ENCODE data around the gene RAD21L1. TPM values are rescaled to one million over a fixed set of nuclear protein-coding genes. Genes with fewer than 3 reads are reported as not detected.

RAD21L1 gene
- total and polyA plus RNA-seq, 2 donors (not counting 1 experiment from before 2014, with no cell fraction given), result 0.16 to 0.50 TPM

DNA sequence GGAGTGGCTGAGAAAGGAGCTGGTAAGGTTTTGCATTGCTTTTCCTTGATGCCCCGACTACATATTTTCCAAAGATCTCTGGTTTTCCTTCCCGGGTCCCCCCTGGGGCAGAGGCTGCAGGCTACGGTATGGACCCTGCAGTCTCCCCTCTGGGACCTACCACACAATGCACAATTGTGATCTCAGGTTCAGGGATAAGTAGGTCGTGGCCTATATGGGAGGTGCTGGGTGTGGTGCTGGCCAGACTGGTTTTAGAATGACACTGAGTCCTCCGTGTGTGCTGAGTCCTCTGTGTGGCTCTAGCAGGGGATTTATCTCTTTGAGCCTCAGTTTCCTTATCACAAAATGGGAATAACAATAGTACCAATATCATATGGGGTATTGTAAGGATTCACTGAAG lies 22.2 kb upstream of the RAD21L1 start:
- no peak for DNase-seq (ENCODE audit: low read depth in 2 of 2)
- Histone ChIP-seq H3K4me1 (ENCODE audit: control insufficient read depth, extremely low read depth, insufficient read depth, low read length) (no peaks in the 10 kb centered on the region), H3K36me3 (ENCODE audit: control insufficient read depth, insufficient read depth, low read length) (no peaks in the 10 kb centered on the region), H3K27ac (ENCODE audit: insufficient read depth, low read length) (no peak overlapping the region), H3K4me3 (replicated peaks in 1 of 4; ENCODE audit: control extremely low read depth in 1 of 4, insufficient read depth in 1 of 4, low read depth in 3 of 4, low read length in 4 of 4) (no peak overlapping the region), H3K9me3 (ENCODE audit: control insufficient read depth, insufficient read depth, low read depth, low read length) (no peaks in the 10 kb centered on the region), H4K20me1 (ENCODE audit: control insufficient read depth, extremely low read depth, insufficient read depth, low read length) (no peaks in the 10 kb centered on the region), H3K9ac (ENCODE audit: insufficient read depth, low read length) (no peak overlapping the region), H2AFZ (ENCODE audit: low read length) (no peak overlapping the region), H3K79me2 (ENCODE audit: control insufficient read depth, insufficient read depth, low read length) (no peaks in the 10 kb centered on the region), H3K27me3 (ENCODE audit: control insufficient read depth, insufficient read depth, low read length) (peaks cover 28% of the 10 kb centered on the region), H3K4me2 (ENCODE audit: extremely low read depth, insufficient read depth, low read length) (no peak overlapping the region)
- TF ChIP-seq, protein P1, sequence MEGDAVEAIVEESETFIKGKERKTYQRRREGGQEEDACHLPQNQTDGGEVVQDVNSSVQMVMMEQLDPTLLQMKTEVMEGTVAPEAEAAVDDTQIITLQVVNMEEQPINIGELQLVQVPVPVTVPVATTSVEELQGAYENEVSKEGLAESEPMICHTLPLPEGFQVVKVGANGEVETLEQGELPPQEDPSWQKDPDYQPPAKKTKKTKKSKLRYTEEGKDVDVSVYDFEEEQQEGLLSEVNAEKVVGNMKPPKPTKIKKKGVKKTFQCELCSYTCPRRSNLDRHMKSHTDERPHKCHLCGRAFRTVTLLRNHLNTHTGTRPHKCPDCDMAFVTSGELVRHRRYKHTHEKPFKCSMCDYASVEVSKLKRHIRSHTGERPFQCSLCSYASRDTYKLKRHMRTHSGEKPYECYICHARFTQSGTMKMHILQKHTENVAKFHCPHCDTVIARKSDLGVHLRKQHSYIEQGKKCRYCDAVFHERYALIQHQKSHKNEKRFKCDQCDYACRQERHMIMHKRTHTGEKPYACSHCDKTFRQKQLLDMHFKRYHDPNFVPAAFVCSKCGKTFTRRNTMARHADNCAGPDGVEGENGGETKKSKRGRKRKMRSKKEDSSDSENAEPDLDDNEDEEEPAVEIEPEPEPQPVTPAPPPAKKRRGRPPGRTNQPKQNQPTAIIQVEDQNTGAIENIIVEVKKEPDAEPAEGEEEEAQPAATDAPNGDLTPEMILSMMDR (conservative IDR thresholded peaks at IDR 0.05 in 1 of 2, IDR thresholded peaks at IDR 0.05 in 1 of 2; ENCODE audit: low read depth in 1 of 2, low read length in 2 of 2), result no peak
- no peak for TF ChIP-seq EZH2 (IDR thresholded peaks at IDR 0.05; ENCODE audit: low read length, missing control alignments)

DNA sequence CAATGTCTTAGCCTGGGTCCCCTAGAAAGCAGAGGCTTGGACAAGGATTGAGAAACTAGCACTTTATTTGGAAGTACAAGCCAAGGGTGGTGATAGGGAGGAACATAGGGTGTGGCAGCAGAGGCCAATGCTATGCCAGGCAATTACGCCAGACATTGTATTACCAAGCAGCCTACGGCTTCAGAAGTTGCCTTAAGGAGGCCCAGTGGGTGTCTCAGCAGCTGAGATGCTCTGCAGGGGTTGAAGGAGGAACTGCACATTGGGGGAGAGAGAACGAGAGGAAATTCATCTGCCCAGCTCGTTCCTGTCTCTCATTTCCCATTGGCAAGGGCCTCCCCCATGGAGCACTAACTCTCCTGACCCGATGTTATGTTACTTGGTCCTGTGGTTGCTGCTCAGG lies 21.7 kb upstream of the RAD21L1 start:
- Histone ChIP-seq H4K20me1 (ENCODE audit: control insufficient read depth, extremely low read depth, insufficient read depth, low read length) (no peaks in the 10 kb centered on the region), H3K9me3 (ENCODE audit: control insufficient read depth, insufficient read depth, low read depth, low read length) (no peaks in the 10 kb centered on the region), H3K4me2 (ENCODE audit: extremely low read depth, insufficient read depth, low read length) (no peak overlapping the region), H3K36me3 (ENCODE audit: control insufficient read depth, insufficient read depth, low read length) (no peaks in the 10 kb centered on the region), H3K79me2 (ENCODE audit: control insufficient read depth, insufficient read depth, low read length) (no peaks in the 10 kb centered on the region), H2AFZ (ENCODE audit: low read length) (no peak overlapping the region), H3K27me3 (ENCODE audit: control insufficient read depth, insufficient read depth, low read length) (peaks cover 25% of the 10 kb centered on the region), H3K9ac (ENCODE audit: insufficient read depth, low read length) (no peak overlapping the region), H3K27ac (ENCODE audit: insufficient read depth, low read length) (no peak overlapping the region), H3K4me3 (replicated peaks in 1 of 4; ENCODE audit: control extremely low read depth in 1 of 4, insufficient read depth in 1 of 4, low read depth in 3 of 4, low read length in 4 of 4) (no peak overlapping the region), H3K4me1 (ENCODE audit: control insufficient read depth, extremely low read depth, insufficient read depth, low read length) (no peaks in the 10 kb centered on the region)
- no peak for TF ChIP-seq EZH2 (IDR thresholded peaks at IDR 0.05; ENCODE audit: low read length, missing control alignments)
- TF ChIP-seq, protein P1 (conservative IDR thresholded peaks at IDR 0.05 in 1 of 2, IDR thresholded peaks at IDR 0.05 in 1 of 2; ENCODE audit: low read depth in 1 of 2, low read length in 2 of 2), result no peak
- no peak for DNase-seq (ENCODE audit: low read depth in 2 of 2)

DNA sequence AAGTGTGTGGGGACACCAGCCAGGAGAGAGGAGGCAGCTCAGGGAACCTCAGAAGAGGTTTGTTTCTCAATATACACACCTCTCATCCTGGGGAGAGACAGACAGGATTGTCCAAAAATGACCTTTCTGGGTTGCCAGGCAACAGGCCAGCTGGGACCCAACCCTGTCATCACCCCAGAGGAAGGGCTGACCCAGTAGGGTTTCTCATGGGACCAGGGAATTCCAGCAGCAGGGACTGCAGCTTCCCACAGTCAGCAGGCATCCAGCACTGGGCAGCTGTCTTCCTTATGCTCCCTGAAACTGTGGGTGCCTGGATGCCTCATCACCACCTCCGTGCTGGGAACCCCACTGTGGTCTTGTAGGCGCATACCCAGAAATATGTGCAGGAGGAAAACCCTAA lies 21.3 kb upstream of the RAD21L1 start:
- TF ChIP-seq, protein P1 (conservative IDR thresholded peaks at IDR 0.05 in 1 of 2, IDR thresholded peaks at IDR 0.05 in 1 of 2; ENCODE audit: low read depth in 1 of 2, low read length in 2 of 2), result no peak
- TF ChIP-seq EZH2 (IDR thresholded peaks at IDR 0.05; ENCODE audit: low read length, missing control alignments), result no peak
- H3K27ac ChIP-seq (ENCODE audit: insufficient read depth, low read length), result no peak overlapping the region
- no peak overlapping the region for H3K4me2 ChIP-seq (ENCODE audit: extremely low read depth, insufficient read depth, low read length)
- H3K9me3 ChIP-seq (ENCODE audit: control insufficient read depth, insufficient read depth, low read depth, low read length), result no peaks in the 10 kb centered on the region
- H3K4me3 ChIP-seq (replicated peaks in 1 of 4; ENCODE audit: control extremely low read depth in 1 of 4, insufficient read depth in 1 of 4, low read depth in 3 of 4, low read length in 4 of 4), result no peak overlapping the region
- H3K9ac ChIP-seq (ENCODE audit: insufficient read depth, low read length), result no peak overlapping the region
- H3K36me3 ChIP-seq (ENCODE audit: control insufficient read depth, insufficient read depth, low read length), result no peaks in the 10 kb centered on the region
- no peaks in the 10 kb centered on the region for H3K79me2 ChIP-seq (ENCODE audit: control insufficient read depth, insufficient read depth, low read length)
- no peaks in the 10 kb centered on the region for H4K20me1 ChIP-seq (ENCODE audit: control insufficient read depth, extremely low read depth, insufficient read depth, low read length)
- DNase-seq (ENCODE audit: low read depth in 2 of 2), result no peak
- no peaks in the 10 kb centered on the region for H3K4me1 ChIP-seq (ENCODE audit: control insufficient read depth, extremely low read depth, insufficient read depth, low read length)
- H3K27me3 ChIP-seq (ENCODE audit: control insufficient read depth, insufficient read depth, low read length), result peaks cover 22% of the 10 kb centered on the region
- H2AFZ ChIP-seq (ENCODE audit: low read length), result no peak overlapping the region

Measured in fibroblast of lung (primary cell).